HG02623 (cell line): ENCODE measurements around the gene RABL2A.
"Not testable (repeated sequence)": the region's sequence is repeated elsewhere in the genome, so short reads cannot be mapped to it uniquely, and the experiment has no call there.

ENCODE experiments used
- ATAC-seq: cut with Tn5 transposase; IDR thresholded peaks from one replicate; pipeline ENCODE4 v1.9.1; 2021; ENCODE audit warnings: moderate library complexity; ENCODE audit not compliant: unreplicated experiment

RABL2A gene

GRCh38 chr2:113677330-113677729 is 50.3 kb downstream of the RABL2A start:
- no peak for ATAC-seq

- no peak for ATAC-seq
These were observed 52.4 kb downstream of the RABL2A start for GRCh38 chr2:113679457-113679856.

- ATAC-seq: no peak
These were observed 58.4 kb downstream of the RABL2A start for GRCh38 chr2:113685471-113685870.

- no peak for ATAC-seq
These were observed 59.5 kb downstream of the RABL2A start for GRCh38 chr2:113686537-113686936.

- ATAC-seq: not testable (repeated sequence)
These were observed 63.8 kb downstream of the RABL2A start for GRCh38 chr2:113690871-113691270.
